ENCODE data around the gene SLC22A31.
A peak's percentile ranks its signal among the peaks of the same experiment; 100 is the strongest.

SLC22A31 gene

DNA sequence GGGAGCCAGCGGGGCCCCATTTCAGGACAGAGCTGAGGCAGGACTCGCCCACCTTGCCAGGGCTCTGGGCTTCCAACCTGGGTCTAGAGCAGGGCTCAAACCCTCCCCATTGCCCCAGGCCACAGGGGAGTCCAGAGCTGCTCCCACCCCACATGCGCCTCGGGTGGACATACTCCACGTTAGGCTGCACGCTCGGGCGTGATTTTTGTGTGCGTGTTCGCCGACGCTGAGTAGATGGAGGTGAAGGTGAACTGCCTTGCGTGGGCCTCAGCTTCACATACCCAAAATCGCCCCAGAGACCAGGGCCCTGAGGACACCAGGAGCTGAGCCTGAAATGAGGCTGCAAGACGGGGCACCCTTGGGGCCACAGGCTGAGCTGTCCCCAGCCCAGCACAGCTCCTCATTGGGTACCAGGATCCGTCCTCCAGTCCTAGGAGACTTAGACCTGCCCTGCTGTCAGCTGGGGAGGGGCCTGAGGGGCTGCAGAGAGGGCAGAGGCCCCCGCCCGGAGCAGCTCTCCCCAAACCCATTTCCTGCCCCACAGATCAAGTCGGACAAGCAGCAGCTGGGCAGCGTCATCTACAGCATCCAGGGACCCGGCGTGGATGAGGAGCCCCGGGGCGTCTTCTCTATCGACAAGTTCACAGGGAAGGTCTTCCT, 20.6 kb downstream of the SLC22A31 start:
- TF ChIP-seq CTCF (IDR thresholded peaks at IDR 0.05; ENCODE audit: insufficient read depth, low read depth, low read length, missing control alignments): no peak
- H3K4me3 ChIP-seq (ENCODE audit: low read length): no peak overlapping the region
- DNase-seq (ENCODE audit: low read depth): no peak

GRCh38 chr16:89179148-89179484, 21.2 kb downstream of the SLC22A31 start:
- TF ChIP-seq CTCF (IDR thresholded peaks at IDR 0.05; ENCODE audit: insufficient read depth, low read depth, low read length, missing control alignments): no peak
- no peak overlapping the region for H3K4me3 ChIP-seq (ENCODE audit: low read length)
- no peak for DNase-seq (ENCODE audit: low read depth)

GRCh38 chr16:89178453-89179147, 21.7 kb downstream of the SLC22A31 start:
- peak; percentile 43 for DNase-seq (ENCODE audit: low read depth)
- no peak for TF ChIP-seq CTCF (IDR thresholded peaks at IDR 0.05; ENCODE audit: insufficient read depth, low read depth, low read length, missing control alignments)
- H3K4me3 ChIP-seq (ENCODE audit: low read length): no peak overlapping the region

DNA sequence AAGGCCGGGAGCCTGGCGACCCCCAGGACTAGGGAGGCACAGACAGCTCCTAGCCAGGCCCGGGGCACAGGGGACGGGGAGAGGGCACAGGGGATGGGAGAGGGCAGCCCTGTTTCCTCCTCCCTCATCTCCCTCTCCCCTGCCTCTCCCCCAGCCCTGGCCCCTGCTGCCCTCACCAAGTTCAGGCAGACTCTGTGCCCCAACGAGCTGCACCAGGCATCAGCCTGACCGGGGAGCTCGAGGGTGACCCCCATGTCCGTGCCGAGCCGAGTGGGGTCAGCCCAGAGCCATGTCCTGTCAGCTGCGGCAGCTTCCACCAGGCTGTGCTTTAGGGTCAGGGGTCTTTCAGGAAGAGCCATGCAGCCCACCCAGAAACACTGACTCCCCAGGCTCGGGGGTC, 22.8 kb downstream of the SLC22A31 start:
- no peak overlapping the region for H3K4me3 ChIP-seq (ENCODE audit: low read length)
- DNase-seq (ENCODE audit: low read depth): no peak
- TF ChIP-seq CTCF (IDR thresholded peaks at IDR 0.05; ENCODE audit: insufficient read depth, low read depth, low read length, missing control alignments): no peak

- no peak overlapping the region for H3K4me3 ChIP-seq (ENCODE audit: low read length)
- TF ChIP-seq CTCF (IDR thresholded peaks at IDR 0.05; ENCODE audit: insufficient read depth, low read depth, low read length, missing control alignments): no peak
- DNase-seq (ENCODE audit: low read depth): no peak
These were observed 23.6 kb downstream of the SLC22A31 start for GRCh38 chr16:89176717-89177116.

DNA sequence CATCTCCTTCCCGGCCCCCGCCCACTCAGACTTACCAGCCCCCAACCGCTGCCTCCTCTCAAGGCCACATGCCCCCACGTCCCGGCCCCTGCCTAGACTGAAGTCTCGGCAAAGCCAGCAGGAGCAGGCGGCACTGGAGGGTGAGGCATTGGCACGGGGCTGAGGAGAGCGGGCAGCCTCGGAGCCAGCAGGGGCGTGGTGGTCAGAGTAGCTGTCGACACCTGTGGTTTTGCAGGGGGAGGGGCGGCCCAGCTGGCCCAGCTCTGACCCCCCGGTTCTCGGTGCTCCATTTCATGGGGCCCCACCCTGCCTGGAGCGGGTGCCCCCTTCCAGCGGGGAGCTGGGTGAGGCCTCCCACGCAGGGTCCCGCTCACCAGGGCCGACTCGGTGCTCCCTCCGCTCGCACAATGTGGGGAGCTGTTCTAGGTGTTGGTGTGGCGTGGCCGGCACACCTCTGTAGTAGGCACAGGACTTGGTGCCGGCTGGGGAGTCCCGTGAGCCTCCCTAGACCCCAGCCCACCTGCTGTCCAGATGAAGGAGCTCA, 24.1 kb downstream of the SLC22A31 start:
- TF ChIP-seq CTCF (IDR thresholded peaks at IDR 0.05; ENCODE audit: insufficient read depth, low read depth, low read length, missing control alignments): no peak
- H3K4me3 ChIP-seq (ENCODE audit: low read length): no peak overlapping the region
- no peak for DNase-seq (ENCODE audit: low read depth)
